ENCODE data around the gene TRAPPC3. TPM values are rescaled to one million over a fixed set of nuclear protein-coding genes. Genes with fewer than 3 reads are reported as not detected.
A peak's percentile ranks its signal among the peaks of the same experiment; 100 is the strongest.

TRAPPC3 gene
- total RNA-seq, 2 experiments from 2014 or later: 56.7 to 56.8 TPM

- peaks cover 11% of the 10 kb centered on the region for H3K36me3 Mint-ChIP-seq
- CTCF ChIA-PET: no interaction called here
- DNase-seq: no peak
- peaks cover 17% of the 10 kb centered on the region for H3K27me3 Mint-ChIP-seq
- intact Hi-C loops (cut with micrococcal nuclease): loop anchor here (1.0 to 2.0 kb wide), 4 partner anchors 146 to 279 kb away; partner anchors contain the start of genes AGO1, AGO3 and AGO4
- H3K4me1 Mint-ChIP-seq (ENCODE audit: low read depth): peaks cover 15% of the 10 kb centered on the region
- H3K9me3 Mint-ChIP-seq: no peaks in the 10 kb centered on the region
- POLR2A ChIA-PET: no interaction called here
- peak overlapping the region; percentile 89 for H3K4me3 Mint-ChIP-seq
- no peak overlapping the region for H3K27ac Mint-ChIP-seq
Observed at GRCh38 chr1:36088265-36088576, 61.1 kb downstream of the TRAPPC3 start.

- peaks cover 8% of the 10 kb centered on the region for H3K36me3 Mint-ChIP-seq
- H3K4me3 Mint-ChIP-seq: no peak overlapping the region
- DNase-seq: no peak
- POLR2A ChIA-PET: no interaction called here
- CTCF ChIA-PET: interaction anchor here (0.6 to 2.0 kb wide), 4 partner anchors 140 to 213 kb away, joined by 3 to 6 read pairs (median 4); partner anchors contain the start of gene AGO1
- H3K27ac Mint-ChIP-seq: no peak overlapping the region
- no peaks in the 10 kb centered on the region for H3K9me3 Mint-ChIP-seq
- intact Hi-C loops (cut with micrococcal nuclease): loop anchor here (1.0 to 2.0 kb wide), 4 partner anchors 145 to 279 kb away; partner anchors contain the start of genes AGO1, AGO3 and AGO4
- peaks cover 15% of the 10 kb centered on the region for H3K4me1 Mint-ChIP-seq (ENCODE audit: low read depth)
- peaks cover 20% of the 10 kb centered on the region for H3K27me3 Mint-ChIP-seq
Observed at GRCh38 chr1:36087233-36088123, 61.8 kb downstream of the TRAPPC3 start.

Other genes starting within 250 kb of the TRAPPC3 start
- gene AGO3, start 218.4 kb downstream of the TRAPPC3 start, total RNA-seq: 10 to 100 TPM; 23.1 to 25.3 TPM
- gene TEKT2, start 65.4 kb downstream of the TRAPPC3 start, total RNA-seq: not detected
- 10 to 100 TPM; 33.3 TPM for gene ADPRS, start 60.6 kb downstream of the TRAPPC3 start, total RNA-seq
- gene COL8A2, start 24.3 kb downstream of the TRAPPC3 start, total RNA-seq: not detected
- gene MAP7D1, start 6.7 kb upstream of the TRAPPC3 start, total RNA-seq: 100 to 1,000 TPM; 138 to 143 TPM
- 100 to 1,000 TPM; 135 to 138 TPM for gene THRAP3, start 75.0 kb upstream of the TRAPPC3 start, total RNA-seq
- 10 to 100 TPM; 16.9 to 18.1 TPM for gene SH3D21, start 156.9 kb upstream of the TRAPPC3 start, total RNA-seq
- gene EVA1B, start 174.2 kb upstream of the TRAPPC3 start, total RNA-seq: 10 to 100 TPM; 11.6 to 12.8 TPM
- 10 to 100 TPM; 57.3 to 57.4 TPM for gene STK40, start 236.4 kb upstream of the TRAPPC3 start, total RNA-seq
- gene LSM10, start 248.4 kb upstream of the TRAPPC3 start, total RNA-seq: 10 to 100 TPM; 46.0 to 47.0 TPM

Measured in activated CD4-positive, alpha-beta memory T cell treated with anti-CD3 and anti-CD28 coated beads for 36 hours (primary cell).